Activated CD4-positive, alpha-beta memory T cell treated with anti-CD3 and anti-CD28 coated beads for 36 hours (primary cell): ENCODE measurements around the gene MYO5A. TPM values are rescaled to one million over a fixed set of nuclear protein-coding genes. Genes with fewer than 3 reads are reported as not detected.

Experiments
- CTCF ChIA-PET: fragments of 350-600 bp; sonication (Branson Sonifier 250); formaldehyde crosslinking; loops from one replicate; lab custom pipeline; 2021; ENCODE audit warnings: antibody characterized with exemption, inconsistent platforms; lab: Charles Lee
- POLR2A ChIA-PET: fragments of 350-600 bp; sonication (Branson Sonifier 250); formaldehyde crosslinking; loops from one replicate; lab custom pipeline; 2021; ENCODE audit warnings: antibody characterized with exemption; lab: Charles Lee
- DNase-seq: peaks from one replicate; pipeline ENCODE4 v3.0.0-alpha.2; 2020
- H3K27ac Mint-ChIP-seq: one replicate; pipeline ENCODE4 v1.8.0; 2021; ENCODE audit warnings: mixed read lengths
- H3K27me3 Mint-ChIP-seq: one replicate; pipeline ENCODE4 v1.8.0; 2021; ENCODE audit warnings: mixed read lengths
- H3K36me3 Mint-ChIP-seq: one replicate; pipeline ENCODE4 v1.8.0; 2021; ENCODE audit warnings: mixed read lengths
- H3K4me1 Mint-ChIP-seq: one replicate; pipeline ENCODE4 v1.8.0; 2021; ENCODE audit warnings: low read depth, mixed read lengths
- H3K4me3 Mint-ChIP-seq: one replicate; pipeline ENCODE4 v1.8.0; 2021; ENCODE audit warnings: mild to moderate bottlenecking, mixed read lengths
- H3K9me3 Mint-ChIP-seq: one replicate; pipeline ENCODE4 v1.8.0; 2021; ENCODE audit warnings: mixed read lengths
- intact Hi-C: fragments of 100-400 bp; cut with micrococcal nuclease; formaldehyde crosslinking; loops from one replicate; pipeline ENCODE4 v1.15.1; 2023
- microRNA-seq: library from miRNA; unstranded; fragments of <30 nt; microRNA quantifications from one replicate; pipeline ENCODE4 v1.2.0, GENCODE V29; 2022; ENCODE audit warnings: borderline number of aligned reads, borderline microRNAs expressed, borderline replicate concordance
- total RNA-seq, 2 experiments: library from RNA; stranded (reverse); gene quantifications; one replicate each; pipeline ENCODE4 v1.2.3, GENCODE V29; 2021

The MYO5A gene
- total RNA-seq, 2 experiments from 2014 or later: 32.4 to 37.8 TPM

GRCh38 chr15:52257734-52258062 is 271.0 kb downstream of the MYO5A start:
- no peak overlapping the region for H3K27ac Mint-ChIP-seq
- H3K4me1 Mint-ChIP-seq: peaks cover 34% of the 10 kb centered on the region
- ChIA-PET POLR2A (no interaction called here), CTCF (interaction anchor here (0.9 to 6.3 kb wide), 15 partner anchors 12 to 480 kb away, joined by 3 to 94 read pairs (median 4); partner anchors contain the start of gene ARPP19)
- H3K27me3 Mint-ChIP-seq: no peaks in the 10 kb centered on the region
- H3K4me3 Mint-ChIP-seq: no peak overlapping the region
- no peak for DNase-seq
- no peaks in the 10 kb centered on the region for H3K36me3 Mint-ChIP-seq
- intact Hi-C loops: loop anchor here (2.0 kb wide), 1 partner anchor 271 kb away; the partner anchor contains the start of gene MYO5A
- H3K9me3 Mint-ChIP-seq: no peaks in the 10 kb centered on the region

Small RNA genes lying within 50 kb of the gene (microRNA-seq; reads per million reads assigned to microRNA genes)
- gene MIR1266: not detected

Other genes starting within 250 kb of the MYO5A start
- gene MYO5C, start 233.1 kb downstream of the MYO5A start, total RNA-seq: under 1 TPM; 0.27 to 0.50 TPM
- gene ARPP19, start 40.1 kb upstream of the MYO5A start, total RNA-seq: 100 to 1,000 TPM; 172 to 183 TPM
- 10 to 100 TPM; 18.2 to 19.3 TPM for gene ATOSA, start 150.5 kb upstream of the MYO5A start, total RNA-seq